Naive B cell (primary cell): ENCODE data around the gene GRAMD2A. TPM values are rescaled to one million over a fixed set of nuclear protein-coding genes. Genes with fewer than 3 reads are reported as not detected.
A peak's percentile ranks its signal among the peaks of the same experiment; 100 is the strongest.

Experiments used
- ATAC-seq, 2 donors: fragments of 150-1000 bp; cut with Tn5 transposase; 2 replicates each; pipeline ENCODE4 v1.10.0; 2021; ENCODE audit warnings: low read depth in 2 of 2, mild to moderate bottlenecking in 2 of 2, moderate library complexity in 2 of 2
- DNase-seq: peaks from one replicate; pipeline ENCODE4 v3.0.0; 2022
- H3K27ac Mint-ChIP-seq, 6 donors: one replicate each; pipeline ENCODE4 v1.8.0; 2020 to 2022; ENCODE audit warnings: mild to moderate bottlenecking in 6 of 6, mixed read lengths in 6 of 6, moderate library complexity in 5 of 6, inconsistent platforms in 2 of 6
- H3K27me3 Mint-ChIP-seq, 3 donors: one replicate each; pipeline ENCODE4 v1.8.0; 2021 to 2022; ENCODE audit warnings: mixed read lengths in 3 of 3, mild to moderate bottlenecking in 1 of 3
- H3K36me3 Mint-ChIP-seq, 2 donors: one replicate each; pipeline ENCODE4 v1.8.0; 2020 to 2022; ENCODE audit warnings: mixed read lengths in 2 of 2, inconsistent platforms in 1 of 2, mild to moderate bottlenecking in 1 of 2
- H3K4me1 Mint-ChIP-seq, 3 donors: one replicate each; pipeline ENCODE4 v1.8.0; 2020 to 2022; ENCODE audit warnings: mixed read lengths in 3 of 3, inconsistent platforms in 1 of 3, mild to moderate bottlenecking in 1 of 3, moderate library complexity in 1 of 3
- H3K4me3 Mint-ChIP-seq, 8 donors: one replicate each; pipeline ENCODE4 v1.8.0; 2020 to 2022; ENCODE audit warnings: mild to moderate bottlenecking in 8 of 8, mixed read lengths in 8 of 8, moderate library complexity in 8 of 8, inconsistent platforms in 2 of 8
- H3K9me3 Mint-ChIP-seq, 7 donors: one replicate each; pipeline ENCODE4 v1.8.0; 2020 to 2022; ENCODE audit warnings: mixed read lengths in 7 of 7, mild to moderate bottlenecking in 5 of 7, inconsistent platforms in 2 of 7, moderate library complexity in 1 of 7
- polyA plus RNA-seq, 6 donors: library from polyadenylated mRNA; unstranded; fragments of 300-500 nt; fragmentation: Illumina TruSeq; gene quantifications; one replicate each; pipeline ENCODE4 v1.2.3, GENCODE V29; 2021; ENCODE audit warnings: low read depth in 6 of 6

Gene GRAMD2A
- polyA plus RNA-seq, 6 donors from 2014 or later: not detected

- peaks cover 6 to 32% (median 23%) of the 10 kb centered on the region in 3 donors for H3K27me3 Mint-ChIP-seq
- ATAC-seq (no peak), DNase-seq (no peak)
- H3K36me3 Mint-ChIP-seq: no peaks in the 10 kb centered on the region
- no peaks in the 10 kb centered on the region for H3K9me3 Mint-ChIP-seq
- H3K4me3 Mint-ChIP-seq: no peak overlapping the region
- H3K27ac Mint-ChIP-seq: no peak overlapping the region
- no peaks in the 10 kb centered on the region for H3K4me1 Mint-ChIP-seq
Observed at GRCh38 chr15:72166716-72167417, 30.7 kb downstream of the GRAMD2A start.

- Mint-ChIP-seq H3K4me1 (no peaks in the 10 kb centered on the region), H3K27ac (no peak overlapping the region), H3K27me3 (peaks cover 11 to 24% (median 15%) of the 10 kb centered on the region in 3 donors), H3K9me3 (no peaks in the 10 kb centered on the region), H3K4me3 (no peak overlapping the region), H3K36me3 (no peaks in the 10 kb centered on the region)
- DNase-seq: no peak
- ATAC-seq: no peak
Observed at GRCh38 chr15:72163719-72164118, 33.9 kb downstream of the GRAMD2A start.

- ATAC-seq (no peak), DNase-seq (no peak)
- peaks cover 9 to 15% (median 11%) of the 10 kb centered on the region in 3 donors for H3K27me3 Mint-ChIP-seq
- H3K4me3 Mint-ChIP-seq: no peak overlapping the region
- no peaks in the 10 kb centered on the region for H3K36me3 Mint-ChIP-seq
- H3K27ac Mint-ChIP-seq: no peak overlapping the region
- no peaks in the 10 kb centered on the region for H3K9me3 Mint-ChIP-seq
- no peaks in the 10 kb centered on the region for H3K4me1 Mint-ChIP-seq
Observed at GRCh38 chr15:72162569-72162968, 35.0 kb downstream of the GRAMD2A start.

- no peaks in the 10 kb centered on the region for H3K9me3 Mint-ChIP-seq
- no peaks in the 10 kb centered on the region for H3K4me1 Mint-ChIP-seq
- H3K36me3 Mint-ChIP-seq: no peaks in the 10 kb centered on the region
- ATAC-seq: no peak
- no peak for DNase-seq
- peak overlapping the region in 1 of 6 donors; percentile 1 for H3K27ac Mint-ChIP-seq
- no peak overlapping the region for H3K4me3 Mint-ChIP-seq
- H3K27me3 Mint-ChIP-seq: peaks cover 4 to 10% (median 5%) of the 10 kb centered on the region in 3 donors
Observed at GRCh38 chr15:72161361-72162132, 36.0 kb downstream of the GRAMD2A start.

- peaks cover under 1 to 2% (median 2%) of the 10 kb centered on the region in 3 donors for H3K4me1 Mint-ChIP-seq
- no peak overlapping the region for H3K27ac Mint-ChIP-seq
- no peaks in the 10 kb centered on the region for H3K9me3 Mint-ChIP-seq
- ATAC-seq: no peak
- no peak for DNase-seq
- no peaks in the 10 kb centered on the region for H3K36me3 Mint-ChIP-seq
- peaks cover 0 to 5% (median 2%) of the 10 kb centered on the region in 3 donors for H3K27me3 Mint-ChIP-seq
- no peak overlapping the region for H3K4me3 Mint-ChIP-seq
Observed at GRCh38 chr15:72160696-72161245, 36.8 kb downstream of the GRAMD2A start.

GRCh38 chr15:72156928-72157327 lies 40.7 kb downstream of the GRAMD2A start:
- ATAC-seq (no peak), DNase-seq (no peak)
- Mint-ChIP-seq H3K27me3 (peaks cover 0 to 8% (median 5%) of the 10 kb centered on the region in 3 donors), H3K4me1 (peaks cover 4 to 6% (median 6%) of the 10 kb centered on the region in 3 donors), H3K9me3 (no peaks in the 10 kb centered on the region), H3K36me3 (no peaks in the 10 kb centered on the region), H3K27ac (no peak overlapping the region), H3K4me3 (peak overlapping the region in 2 of 8 donors; percentile 35 to 40)

GRCh38 chr15:72155635-72156616 lies 41.7 kb downstream of the GRAMD2A start:
- Mint-ChIP-seq H3K9me3 (no peaks in the 10 kb centered on the region), H3K4me3 (peak overlapping the region; percentile 28 to 94 (median 80)), H3K27me3 (peaks cover 0 to 9% (median 5%) of the 10 kb centered on the region in 3 donors), H3K4me1 (peaks cover 4 to 6% (median 6%) of the 10 kb centered on the region in 3 donors), H3K36me3 (no peaks in the 10 kb centered on the region), H3K27ac (peak overlapping the region in 2 of 6 donors; percentile 35 to 70)
- ATAC-seq (peak; percentile 75 to 86), DNase-seq (peak; percentile 72)

- DNase-seq (no peak), ATAC-seq (no peak)
- H3K36me3 Mint-ChIP-seq: no peaks in the 10 kb centered on the region
- H3K27ac Mint-ChIP-seq: no peak overlapping the region
- peaks cover 0 to 14% (median 5%) of the 10 kb centered on the region in 3 donors for H3K27me3 Mint-ChIP-seq
- H3K4me1 Mint-ChIP-seq: peaks cover 4 to 6% (median 6%) of the 10 kb centered on the region in 3 donors
- H3K9me3 Mint-ChIP-seq: no peaks in the 10 kb centered on the region
- peak overlapping the region in 6 of 8 donors; percentile 72 to 94 (median 80) for H3K4me3 Mint-ChIP-seq
Observed at GRCh38 chr15:72155003-72155621, 42.5 kb downstream of the GRAMD2A start.

GRCh38 chr15:72154316-72154715 lies 43.3 kb downstream of the GRAMD2A start:
- peaks cover 4 to 6% (median 6%) of the 10 kb centered on the region in 3 donors for H3K4me1 Mint-ChIP-seq
- peaks cover 0 to 14% (median 5%) of the 10 kb centered on the region in 3 donors for H3K27me3 Mint-ChIP-seq

GRCh38 chr15:72153269-72154000 lies 44.2 kb downstream of the GRAMD2A start:
- H3K27me3 Mint-ChIP-seq: peaks cover 0 to 14% (median 0%) of the 10 kb centered on the region in 3 donors
- ATAC-seq (no peak), DNase-seq (no peak)
- H3K4me3 Mint-ChIP-seq: no peak overlapping the region
- no peaks in the 10 kb centered on the region for H3K9me3 Mint-ChIP-seq
- H3K36me3 Mint-ChIP-seq: no peaks in the 10 kb centered on the region
- no peak overlapping the region for H3K27ac Mint-ChIP-seq
- peaks cover 4 to 6% (median 6%) of the 10 kb centered on the region in 3 donors for H3K4me1 Mint-ChIP-seq

More at GRCh38 chr15:72154316-72154715, 43.3 kb downstream of the GRAMD2A start:
- no peaks in the 10 kb centered on the region for H3K9me3 Mint-ChIP-seq
- H3K27ac Mint-ChIP-seq: no peak overlapping the region
- H3K4me3 Mint-ChIP-seq: no peak overlapping the region
- no peak for DNase-seq
- no peaks in the 10 kb centered on the region for H3K36me3 Mint-ChIP-seq
- ATAC-seq: no peak

GRCh38 chr15:72147418-72147817 lies 50.2 kb downstream of the GRAMD2A start:
- ATAC-seq (no peak), DNase-seq (no peak)
- peaks cover 0 to 6% (median 0%) of the 10 kb centered on the region in 3 donors for H3K27me3 Mint-ChIP-seq
- no peaks in the 10 kb centered on the region for H3K4me1 Mint-ChIP-seq
- no peaks in the 10 kb centered on the region for H3K9me3 Mint-ChIP-seq
- no peaks in the 10 kb centered on the region for H3K36me3 Mint-ChIP-seq
- no peak overlapping the region for H3K4me3 Mint-ChIP-seq
- no peak overlapping the region for H3K27ac Mint-ChIP-seq

GRCh38 chr15:72146934-72147333 lies 50.7 kb downstream of the GRAMD2A start:
- Mint-ChIP-seq H3K4me1 (no peaks in the 10 kb centered on the region), H3K27me3 (peaks cover 0 to 6% (median 0%) of the 10 kb centered on the region in 3 donors), H3K36me3 (no peaks in the 10 kb centered on the region), H3K4me3 (no peak overlapping the region), H3K9me3 (no peaks in the 10 kb centered on the region), H3K27ac (peak overlapping the region in 1 of 6 donors; percentile 10)
- ATAC-seq (no peak), DNase-seq (no peak)
